ENCODE data around the gene PLCB4.

GRCh38 chr20:9099372-9099771 lies 30.5 kb downstream of the PLCB4 start:
- no peak for TF ChIP-seq POLR2A (IDR thresholded peaks at IDR 0.05)
- TF ChIP-seq CTCF (IDR thresholded peaks at IDR 0.05 in 4 of 5, conservative IDR thresholded peaks at IDR 0.05 in 1 of 5): no peak

Measured in gastrocnemius medialis (tissue), 4 donors.